H1 (cell line): Measurements from ENCODE around the gene RPS6KC1. TPM values are rescaled to one million over a fixed set of nuclear protein-coding genes. Genes with fewer than 3 reads are reported as not detected.

ENCODE experiments used
- CTCF ChIA-PET: fragments of 300-600 bp; sonication (Branson Sonifier 250); formaldehyde crosslinking; loops from one replicate; lab custom pipeline; 2021; ENCODE audit not compliant: partially characterized antibody; lab: Charles Lee
- POLR2A ChIA-PET: fragments of 300-600 bp; sonication (Branson Sonifier 250); formaldehyde crosslinking; loops from one replicate; lab custom pipeline; 2021; ENCODE audit warnings: inconsistent platforms; ENCODE audit not compliant: partially characterized antibody; lab: Charles Lee
- DNase-seq, 2 experiments: peaks; one replicate each; pipeline versions ENCODE4 v3.0.0 to v3.0.0-alpha.2; 2010 to 2022; ENCODE audit warnings: low spot score in 2 of 2, low read depth in 1 of 2, mixed read lengths in 1 of 2
- FAIRE-seq: peaks from 2 replicates; lab custom pipeline; 2011; peaks lifted over from hg19 to GRCh38; lab: Jason Lieb, UNC
- H2AFZ ChIP-seq: 2 replicates; pipeline ENCODE4 v1.8.1; 2012; ENCODE audit warnings: low read length, inconsistent platforms
- H2AK5ac ChIP-seq: 2 replicates; pipeline ENCODE4 v1.6.1; 2013; ENCODE audit warnings: low read depth, low read length
- H2BK120ac ChIP-seq: replicated peaks from 2 replicates; pipeline ENCODE3; 2013; ENCODE audit warnings: low read depth, low read length, inconsistent platforms
- H2BK12ac ChIP-seq: 2 replicates; pipeline ENCODE4 v1.6.1; 2013; ENCODE audit warnings: low read depth, low read length
- H2BK15ac ChIP-seq: 2 replicates; pipeline ENCODE4 v1.6.1; 2013; ENCODE audit warnings: low read length
- H2BK20ac ChIP-seq: 2 replicates; pipeline ENCODE4 v1.6.1; 2013; ENCODE audit warnings: low read length
- H2BK5ac ChIP-seq: 2 replicates; pipeline ENCODE4 v1.6.1; 2013; ENCODE audit warnings: low read depth, low read length
- H3K14ac ChIP-seq: 2 replicates; pipeline ENCODE4 v1.6.1; 2013; ENCODE audit warnings: inconsistent platforms; ENCODE audit not compliant: insufficient read length
- H3K18ac ChIP-seq: 2 replicates; pipeline ENCODE4 v1.6.1; 2013; ENCODE audit warnings: low read length; ENCODE audit errors: extremely low read depth
- H3K23ac ChIP-seq: 2 replicates; pipeline ENCODE4 v1.6.1; 2013; ENCODE audit warnings: inconsistent platforms; ENCODE audit not compliant: insufficient read length
- H3K23me2 ChIP-seq: 2 replicates; pipeline ENCODE4 v1.6.1; 2013; ENCODE audit warnings: low read depth, low read length
- H3K27ac ChIP-seq: 2 replicates; pipeline ENCODE4 v1.6.1; 2011; ENCODE audit warnings: low read depth, low read length, inconsistent platforms
- H3K27me3 ChIP-seq, 4 experiments: replicated peaks in 1 of 4; 1 replicate in 1 of 4; 2 replicates in 3 of 4; pipeline versions ENCODE4 v1.6.1 to v1.8.1; 2011 to 2013; ENCODE audit warnings: low read length in 3 of 4, mild to moderate bottlenecking in 3 of 4, inconsistent platforms in 2 of 4, mixed read lengths in 2 of 4, moderate library complexity in 1 of 4; ENCODE audit not compliant: control insufficient read depth in 3 of 4, insufficient read depth in 3 of 4; ENCODE audit errors: extremely low read depth in 1 of 4
- H3K36me3 ChIP-seq, 4 experiments: 2 replicates each; pipeline versions ENCODE4 v1.6.1 to v1.8.1; 2011 to 2013; ENCODE audit warnings: mild to moderate bottlenecking in 4 of 4, low read length in 3 of 4, moderate library complexity in 2 of 4, control low read depth in 1 of 4, inconsistent platforms in 1 of 4; ENCODE audit not compliant: insufficient read depth in 4 of 4, control insufficient read depth in 2 of 4
- H3K4ac ChIP-seq: replicated peaks from 2 replicates; pipeline ENCODE3; 2013; ENCODE audit warnings: low read length, low read depth, mixed read lengths, inconsistent platforms; ENCODE audit not compliant: insufficient read length
- H3K4me1 ChIP-seq, 4 experiments: replicated peaks in 1 of 4; 1 replicate in 1 of 4; 2 replicates in 3 of 4; pipeline versions ENCODE4 v1.6.1 to v1.8.1; 2011 to 2013; ENCODE audit warnings: low read length in 3 of 4, inconsistent platforms in 2 of 4, mixed read lengths in 1 of 4; ENCODE audit not compliant: insufficient read depth in 4 of 4, control insufficient read depth in 3 of 4
- H3K4me2 ChIP-seq, 2 experiments: 2 replicates each; pipeline versions ENCODE4 v1.6.1 to v1.8.1; 2011 to 2013; ENCODE audit warnings: low read depth in 2 of 2, low read length in 2 of 2, control low read depth in 1 of 2, inconsistent platforms in 1 of 2, mild to moderate bottlenecking in 1 of 2; ENCODE audit not compliant: insufficient read depth in 1 of 2
- H3K4me3 ChIP-seq, 4 experiments: fragments of 200-600, 300-600 bp in 1 of 4; sonication (generic), shearing (Covaris generic), sonication (Bioruptor Twin) in 1 of 4; 2 replicates each; pipeline versions ENCODE4 v1.5.1 to v1.8.1; 2011 to 2016; ENCODE audit warnings: low read length in 4 of 4, low read depth in 3 of 4, control low read depth in 2 of 4, inconsistent platforms in 2 of 4, mild to moderate bottlenecking in 2 of 4, mixed read lengths in 1 of 4, moderate library complexity in 1 of 4; ENCODE audit not compliant: insufficient read depth in 2 of 4; ENCODE audit errors: extremely low read depth in 1 of 4
- H3K56ac ChIP-seq: replicated peaks from 2 replicates; pipeline ENCODE3; 2013; ENCODE audit warnings: low read depth, mild to moderate bottlenecking, mixed read lengths, low read length, inconsistent platforms; ENCODE audit not compliant: insufficient read length
- H3K79me1 ChIP-seq: 2 replicates; pipeline ENCODE4 v1.6.1; 2013; ENCODE audit warnings: low read depth, low read length, control low read depth
- H3K79me2 ChIP-seq, 2 experiments: 2 replicates each; pipeline versions ENCODE4 v1.6.1 to v1.8.1; 2012 to 2013; ENCODE audit warnings: low read length in 2 of 2, mild to moderate bottlenecking in 2 of 2, inconsistent platforms in 1 of 2; ENCODE audit not compliant: insufficient read depth in 2 of 2, control insufficient read depth in 1 of 2
- H3K9ac ChIP-seq, 4 experiments: replicated peaks in 1 of 4; 1 replicate in 1 of 4; 2 replicates in 3 of 4; pipeline versions ENCODE4 v1.6.1 to v1.8.1; 2011 to 2013; ENCODE audit warnings: low read depth in 3 of 4, low read length in 3 of 4, control low read depth in 2 of 4, mild to moderate bottlenecking in 2 of 4, moderate library complexity in 2 of 4, inconsistent platforms in 1 of 4; ENCODE audit errors: extremely low read depth in 1 of 4
- H3K9me3 ChIP-seq, 2 experiments: 2 replicates each; pipeline versions ENCODE4 v1.6.1 to v1.8.1; 2012 to 2013; ENCODE audit warnings: mild to moderate bottlenecking in 2 of 2, moderate library complexity in 2 of 2, control low read depth in 1 of 2, inconsistent platforms in 1 of 2, low read depth in 1 of 2, low read length in 1 of 2, mixed read lengths in 1 of 2; ENCODE audit not compliant: insufficient read depth in 2 of 2
- H4K20me1 ChIP-seq, 2 experiments: replicated peaks in 1 of 2; 2 replicates each; pipeline versions ENCODE3 to v1.8.1; 2011 to 2013; ENCODE audit warnings: inconsistent platforms in 2 of 2, low read length in 2 of 2, mild to moderate bottlenecking in 1 of 2; ENCODE audit not compliant: insufficient read depth in 2 of 2, control insufficient read depth in 1 of 2
- H4K5ac ChIP-seq: 2 replicates; pipeline ENCODE4 v1.6.1; 2013; ENCODE audit warnings: low read length, low read depth, mixed read lengths, inconsistent platforms; ENCODE audit not compliant: insufficient read length
- H4K8ac ChIP-seq: 2 replicates; pipeline ENCODE4 v1.8.0; 2013; ENCODE audit warnings: mild to moderate bottlenecking, moderate library complexity, low read length, inconsistent platforms; ENCODE audit not compliant: insufficient read depth; ENCODE audit errors: extremely low read depth
- H4K91ac ChIP-seq: replicated peaks from 2 replicates; pipeline ENCODE3; 2013; ENCODE audit warnings: low read length, mixed read lengths, inconsistent platforms; ENCODE audit not compliant: insufficient read length
- ATF3 ChIP-seq: IDR thresholded peaks from 2 replicates; pipeline ENCODE4 v1.6.1; 2011; ENCODE audit warnings: low read depth, mild to moderate bottlenecking, low read length; ENCODE audit not compliant: insufficient read depth
- CTBP2 ChIP-seq: IDR thresholded peaks from 2 replicates; pipeline ENCODE4 v1.7.0; 2011; ENCODE audit warnings: borderline replicate concordance, mild to moderate bottlenecking, moderate library complexity, mixed read lengths, low read length; ENCODE audit not compliant: insufficient read depth, insufficient read length
- E2F6 ChIP-seq: IDR thresholded peaks from 2 replicates; pipeline ENCODE4 v1.6.1; 2012; ENCODE audit warnings: inconsistent platforms
- EGR1 ChIP-seq: IDR thresholded peaks from 2 replicates; pipeline ENCODE4 v1.6.1; 2011; ENCODE audit warnings: low read depth, low read length, borderline replicate concordance
- HDAC6 ChIP-seq: IDR thresholded peaks from one replicate; pipeline ENCODE4 v1.7.1; 2012; ENCODE audit warnings: low read depth, mild to moderate bottlenecking, inconsistent platforms, low read length, moderate library complexity
- RBBP5 ChIP-seq: IDR thresholded peaks from 2 replicates; pipeline ENCODE4 v1.7.1; 2012; ENCODE audit warnings: low read depth, mild to moderate bottlenecking, inconsistent platforms, low read length, moderate library complexity, borderline replicate concordance
- SAP30 ChIP-seq: fragments of 300-600 bp; sonication (generic); IDR thresholded peaks from 2 replicates; pipeline ENCODE4 v1.7.1; 2012; ENCODE audit warnings: low read length, moderate library complexity, mild to moderate bottlenecking, inconsistent platforms; ENCODE audit not compliant: insufficient read depth, insufficient replicate concordance
- TCF12 ChIP-seq: IDR thresholded peaks from 2 replicates; pipeline ENCODE4 v1.6.1; 2011; ENCODE audit warnings: low read depth, mild to moderate bottlenecking, low read length
- TEAD4 ChIP-seq: IDR thresholded peaks from 2 replicates; pipeline ENCODE4 v1.6.1; 2012; ENCODE audit warnings: low read depth, low read length, inconsistent platforms, mixed read lengths
- YY1 ChIP-seq: IDR thresholded peaks from 2 replicates; pipeline ENCODE4 v1.6.1; 2011; ENCODE audit warnings: low read depth, mild to moderate bottlenecking, low read length
- polyA plus RNA-seq, 7 experiments: library from polyadenylated mRNA; depleted of rRNA in 3 of 7; stranded (reverse) in 5 of 7; unstranded in 2 of 7; fragments of >200 nt in 5 of 7; fragments of 200-250 nt in 2 of 7; gene quantifications; 1 replicate in 5 of 7; 2 replicates in 1 of 7; 4 replicates in 1 of 7; pipeline versions ENCODE4 v1.2.1 to v1.2.3, GENCODE V29; 2011 to 2013; ENCODE audit warnings: missing spikeins in 2 of 7, mixed read lengths in 2 of 7
- total RNA-seq: library from RNA; stranded (reverse); fragmentation: NEBNext Ultra II Directional; extraction: Animal tissue kit (Norgen Biotek cat#: 25700); gene quantifications from 2 replicates; pipeline ENCODE4 v1.2.1, GENCODE V29; 2021

RPS6KC1 gene
- total and polyA plus RNA-seq, 2 of the 8 experiments (the other 6 are each of a cell fraction or from before 2014, with no cell fraction given) = 4.9 to 17.6 TPM

DNA sequence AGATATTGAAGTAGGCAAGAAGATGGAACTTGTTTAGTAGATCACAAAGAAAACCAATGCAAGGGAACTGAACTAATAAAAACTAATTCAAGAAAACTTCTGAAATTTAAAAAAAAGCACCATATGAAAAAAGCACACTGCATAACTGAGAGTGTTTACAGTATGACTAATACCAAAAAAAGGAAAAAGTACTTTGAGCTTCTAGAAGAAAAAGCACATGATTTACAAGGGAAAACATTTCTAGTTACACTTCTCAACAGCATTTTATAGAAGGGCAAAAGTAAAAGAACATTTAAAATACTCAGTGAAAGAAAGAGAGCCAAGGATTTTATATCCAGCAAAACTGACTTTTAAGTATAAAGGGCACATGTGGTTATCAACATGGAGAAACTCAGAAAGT is 233.6 kb downstream of the RPS6KC1 start:
- H2AFZ ChIP-seq = no peak overlapping the region
- TF ChIP-seq SAP30 (no peak), YY1 (no peak), E2F6 (no peak), HDAC6 (no peak), RBBP5 (no peak), TCF12 (no peak), TEAD4 (no peak), EGR1 (no peak), ATF3 (no peak), CTBP2 (no peak)
- H3K4ac ChIP-seq = no peak overlapping the region
- H3K4me1 ChIP-seq = peaks cover 5 to 17% (median 11%) of the 10 kb centered on the region in 4 experiments
- CTCF ChIA-PET = interaction anchor here (2.4 kb wide), 1 partner anchor 161 kb away, joined by 5 read pairs; no protein-coding TSS in a partner anchor
- no peaks in the 10 kb centered on the region for H3K36me3 ChIP-seq
- H3K56ac ChIP-seq = no peak overlapping the region
- no peak for DNase-seq
- no peak overlapping the region for H2BK120ac ChIP-seq
- no peak overlapping the region for H2BK12ac ChIP-seq
- no peak overlapping the region for H2BK15ac ChIP-seq
- no peak overlapping the region for H3K23ac ChIP-seq
- no peak for FAIRE-seq
- no peak overlapping the region for H3K14ac ChIP-seq
- H3K18ac ChIP-seq = no peak overlapping the region
- no peak overlapping the region for H2BK20ac ChIP-seq
- no peaks in the 10 kb centered on the region; the same call in 1 of the 2 replicates for H3K23me2 ChIP-seq
- H3K9ac ChIP-seq = no peak overlapping the region
- H4K8ac ChIP-seq = no peak overlapping the region
- H3K4me3 ChIP-seq = no peak overlapping the region
- H3K79me2 ChIP-seq = no peaks in the 10 kb centered on the region
- POLR2A ChIA-PET = no interaction called here
- H4K5ac ChIP-seq = no peak overlapping the region
- H3K27me3 ChIP-seq = no peaks in the 10 kb centered on the region
- no peak overlapping the region for H3K27ac ChIP-seq
- H2AK5ac ChIP-seq = no peak overlapping the region
- H4K20me1 ChIP-seq = no peaks in the 10 kb centered on the region
- H3K9me3 ChIP-seq = no peaks in the 10 kb centered on the region
- H4K91ac ChIP-seq = no peak overlapping the region
- H2BK5ac ChIP-seq = no peak overlapping the region
- H3K79me1 ChIP-seq = no peaks in the 10 kb centered on the region
- H3K4me2 ChIP-seq = no peak overlapping the region
